Measurements from ENCODE around the gene NHERF1. TPM values are rescaled to one million over a fixed set of nuclear protein-coding genes. Genes with fewer than 3 reads are reported as not detected.

NHERF1 gene
- total RNA-seq, 1 experiment from 2014 or later = 75.0 TPM

GRCh38 chr17:74742153-74742515 is 6.3 kb upstream of the NHERF1 start:
- DNase-seq = peak; percentile 52
- TF ChIP-seq EZH2 (IDR thresholded peaks at IDR 0.05; ENCODE audit: low read length, unreplicated experiment) = no peak
- no peak for TF ChIP-seq CTCF (conservative IDR thresholded peaks at IDR 0.05; ENCODE audit: low read depth, low read length)
- no peak for TF ChIP-seq EZH2phosphoT487 (IDR thresholded peaks at IDR 0.05; ENCODE audit: borderline replicate concordance, low read length)
- no TSS peak for BruUV-seq (replicated peaks)
- peak; percentile 2; the same call in 1 of the 2 replicates for ATAC-seq
- Histone ChIP-seq H3K9me3 (ENCODE audit: low read length) (no peaks in the 10 kb centered on the region), H4K20me1 (ENCODE audit: low read length) (no peaks in the 10 kb centered on the region), H3K79me2 (ENCODE audit: low read length) (no peaks in the 10 kb centered on the region), H3F3A (ENCODE audit: low read length, unreplicated experiment) (no peaks in the 10 kb centered on the region), H3K9ac (ENCODE audit: low read length) (no peak overlapping the region), H3K4me3 (ENCODE audit: low read length) (no peak overlapping the region), H3K4me1 (ENCODE audit: insufficient read depth, low read length) (peaks cover 22% of the 10 kb centered on the region), H2AFZ (ENCODE audit: low read length) (no peak overlapping the region), H3K27ac (ENCODE audit: low read length) (no peak overlapping the region), H3K9me2 (replicated peaks; ENCODE audit: low read length) (no peaks in the 10 kb centered on the region), H3K27me3 (ENCODE audit: low read length) (peaks cover 29% of the 10 kb centered on the region), H3K36me3 (ENCODE audit: low read depth, low read length) (no peaks in the 10 kb centered on the region), H3K4me2 (ENCODE audit: low read length) (no peak overlapping the region)
- intact Hi-C loops (cut with micrococcal nuclease) = no loop called here
- POLR2A ChIA-PET (ENCODE audit: unreplicated experiment) = interaction anchor here (0.7 kb wide), 1 partner anchor 35 kb away, joined by 6 read pairs; no protein-coding TSS in a partner anchor
- CTCF ChIA-PET = no interaction called here

GRCh38 chr17:74742978-74743545 is 5.4 kb upstream of the NHERF1 start:
- H4K20me1 ChIP-seq (ENCODE audit: low read length) = no peaks in the 10 kb centered on the region
- H3K9ac ChIP-seq (ENCODE audit: low read length) = no peak overlapping the region
- no peak overlapping the region for H3K4me3 ChIP-seq (ENCODE audit: low read length)
- H3K9me2 ChIP-seq (replicated peaks; ENCODE audit: low read length) = no peaks in the 10 kb centered on the region
- no peak overlapping the region for H2AFZ ChIP-seq (ENCODE audit: low read length)
- H3K79me2 ChIP-seq (ENCODE audit: low read length) = no peaks in the 10 kb centered on the region
- no TSS peak for BruUV-seq (replicated peaks)
- DNase-seq = no peak
- no peaks in the 10 kb centered on the region for H3F3A ChIP-seq (ENCODE audit: low read length, unreplicated experiment)
- POLR2A ChIA-PET (ENCODE audit: unreplicated experiment) = no interaction called here
- no peak overlapping the region for H3K4me2 ChIP-seq (ENCODE audit: low read length)
- peaks cover 21% of the 10 kb centered on the region for H3K4me1 ChIP-seq (ENCODE audit: insufficient read depth, low read length)
- no peaks in the 10 kb centered on the region for H3K9me3 ChIP-seq (ENCODE audit: low read length)
- H3K36me3 ChIP-seq (ENCODE audit: low read depth, low read length) = no peaks in the 10 kb centered on the region
- H3K27me3 ChIP-seq (ENCODE audit: low read length) = peaks cover 20% of the 10 kb centered on the region
- no peak for ATAC-seq
- TF ChIP-seq EZH2phosphoT487 (IDR thresholded peaks at IDR 0.05; ENCODE audit: borderline replicate concordance, low read length) (no peak), CTCF (conservative IDR thresholded peaks at IDR 0.05; ENCODE audit: low read depth, low read length) (no peak), EZH2 (IDR thresholded peaks at IDR 0.05; ENCODE audit: low read length, unreplicated experiment) (no peak)
- intact Hi-C loops (cut with micrococcal nuclease) = no loop called here
- H3K27ac ChIP-seq (ENCODE audit: low read length) = no peak overlapping the region
- CTCF ChIA-PET = interaction anchor here (0.5 kb wide), 1 partner anchor 32 kb away, joined by 8 read pairs; no protein-coding TSS in a partner anchor

- Histone ChIP-seq H3F3A (ENCODE audit: low read length, unreplicated experiment) (no peaks in the 10 kb centered on the region), H3K4me2 (ENCODE audit: low read length) (no peak overlapping the region), H4K20me1 (ENCODE audit: low read length) (no peaks in the 10 kb centered on the region), H3K9me2 (replicated peaks; ENCODE audit: low read length) (no peaks in the 10 kb centered on the region), H2AFZ (ENCODE audit: low read length) (no peak overlapping the region), H3K4me3 (ENCODE audit: low read length) (no peak overlapping the region), H3K79me2 (ENCODE audit: low read length) (peaks cover 2% of the 10 kb centered on the region; the same call in 1 of the 2 replicates), H3K4me1 (ENCODE audit: insufficient read depth, low read length) (peaks cover 14% of the 10 kb centered on the region), H3K27me3 (ENCODE audit: low read length) (peaks cover 13% of the 10 kb centered on the region; the same call in 1 of the 2 replicates), H3K27ac (ENCODE audit: low read length) (no peak overlapping the region), H3K9me3 (ENCODE audit: low read length) (no peaks in the 10 kb centered on the region), H3K36me3 (ENCODE audit: low read depth, low read length) (no peaks in the 10 kb centered on the region), H3K9ac (ENCODE audit: low read length) (no peak overlapping the region)
- CTCF ChIA-PET = no interaction called here
- BruUV-seq (replicated peaks) = no TSS peak
- POLR2A ChIA-PET (ENCODE audit: unreplicated experiment) = no interaction called here
- intact Hi-C loops (cut with micrococcal nuclease) = loop anchor here (1.0 to 2.0 kb wide), 3 partner anchors 27 to 122 kb away; no protein-coding TSS in a partner anchor
- DNase-seq = no peak
- TF ChIP-seq EZH2 (IDR thresholded peaks at IDR 0.05; ENCODE audit: low read length, unreplicated experiment) (no peak), CTCF (conservative IDR thresholded peaks at IDR 0.05; ENCODE audit: low read depth, low read length) (no peak), EZH2phosphoT487 (IDR thresholded peaks at IDR 0.05; ENCODE audit: borderline replicate concordance, low read length) (no peak)
- ATAC-seq = no peak
Measured at GRCh38 chr17:74743755-74744154, 4.7 kb upstream of the NHERF1 start.
